GM12878 (cell line): ENCODE measurements around the gene MATN4. TPM values are rescaled to one million over a fixed set of nuclear protein-coding genes. Genes with fewer than 3 reads are reported as not detected.

ENCODE experiments used
- ATAC-seq: fragments of 200-7000 bp; cut with Tn5 transposase; 3 replicates; pipeline ENCODE4 v1.9.1; 2020; ENCODE audit warnings: mild to moderate bottlenecking, moderate library complexity
- BruUV-seq: library from RNA; stranded (reverse); fragments of 400-500 nt; replicated peaks from 2 replicates; lab custom pipeline; 2021; lab: Mats Ljungman, UMichigan
- CTCF ChIA-PET: fragments of 300-600 bp; sonication (Branson Sonifier 250); formaldehyde crosslinking; extraction: SDS; loops from one replicate; lab custom pipeline; 2021; ENCODE audit warnings: inconsistent platforms; lab: Yijun Ruan, JAX
- POLR2A ChIA-PET: fragments of 350-600 bp; formaldehyde crosslinking; extraction: SDS; loops from one replicate; lab custom pipeline; 2021; ENCODE audit warnings: inconsistent platforms; lab: Charles Lee
- RAD21 ChIA-PET: fragments of 300-600 bp; sonication (Branson Sonifier 250); formaldehyde crosslinking; loops from one replicate; lab custom pipeline; 2023; ENCODE audit warnings: antibody characterized with exemption; ENCODE audit not compliant: unreplicated experiment; lab: Charles Lee
- SMC1A ChIA-PET: fragments of 300-600 bp; sonication (Branson Sonifier 250); formaldehyde crosslinking; loops from one replicate; lab custom pipeline; 2023; ENCODE audit not compliant: unreplicated experiment, uncharacterized antibody; lab: Charles Lee
- DNase-seq: peaks from one replicate; pipeline ENCODE4 v3.0.0-alpha.2; 2011; ENCODE audit warnings: low read depth, low spot score
- FAIRE-seq: peaks from 3 replicates; lab custom pipeline; 2011; peaks lifted over from hg19 to GRCh38; lab: Jason Lieb, UNC
- H2AFZ ChIP-seq: 2 replicates; pipeline ENCODE4 v1.6.0; 2011; ENCODE audit warnings: low read depth, low read length, control low read depth; ENCODE audit not compliant: control insufficient read depth
- H3K27ac ChIP-seq: 2 replicates; pipeline ENCODE4 v1.5.1; 2011; ENCODE audit warnings: control low read depth; ENCODE audit not compliant: control insufficient read depth, insufficient read depth
- H3K27me3 ChIP-seq, 2 experiments: replicated peaks in 1 of 2; 2 replicates each; pipeline versions ENCODE4 v1.6.0 to v1.6.1; 2011; ENCODE audit warnings: low read length in 1 of 2; ENCODE audit not compliant: control insufficient read depth in 2 of 2, insufficient read depth in 2 of 2
- H3K36me3 ChIP-seq, 2 experiments: 2 replicates each; pipeline ENCODE4 v1.5.1; 2011; ENCODE audit warnings: low read length in 1 of 2; ENCODE audit not compliant: control insufficient read depth in 2 of 2, insufficient read depth in 2 of 2
- H3K4me1 ChIP-seq: 2 replicates; pipeline ENCODE4 v1.6.1; 2011; ENCODE audit warnings: mild to moderate bottlenecking, low read length, moderate library complexity, mixed read lengths; ENCODE audit not compliant: control insufficient read depth, insufficient read depth
- H3K4me2 ChIP-seq: 2 replicates; pipeline ENCODE4 v1.6.0; 2011; ENCODE audit warnings: control low read depth; ENCODE audit not compliant: control insufficient read depth, insufficient read depth
- H3K4me3 ChIP-seq: fragments of 200-600 bp; sonication (generic); 2 replicates; pipeline ENCODE4 v1.5.1; 2016
- H3K79me2 ChIP-seq: 2 replicates; pipeline ENCODE4 v1.6.0; 2011; ENCODE audit warnings: low read length; ENCODE audit not compliant: control insufficient read depth, insufficient read depth
- H3K9ac ChIP-seq: 2 replicates; pipeline ENCODE4 v1.8.0; 2011; ENCODE audit warnings: low read length, control low read depth, mixed read lengths; ENCODE audit not compliant: control insufficient read depth, insufficient read depth
- H3K9me3 ChIP-seq: replicated peaks from 3 replicates; pipeline ENCODE4 v1.5.1; 2011; ENCODE audit warnings: mild to moderate bottlenecking, low read length; ENCODE audit not compliant: control insufficient read depth, insufficient read depth
- H4K20me1 ChIP-seq: 2 replicates; pipeline ENCODE4 v1.6.0; 2011; ENCODE audit not compliant: control insufficient read depth, insufficient read depth
- ASH2L ChIP-seq: fragments of 300-600, 200-600 bp; sonication (generic); IDR thresholded peaks from 2 replicates; pipeline ENCODE4 v1.6.1; 2017; ENCODE audit warnings: low read depth, mild to moderate bottlenecking, borderline replicate concordance
- BHLHE40 ChIP-seq, 2 experiments: fragments of 450-650 bp in 1 of 2; IDR thresholded peaks; 2 replicates each; pipeline ENCODE4 v1.6.1; 2011 to 2017; ENCODE audit warnings: low read depth in 2 of 2, borderline replicate concordance in 1 of 2, improper control_type of control experiment in 1 of 2, low read length in 1 of 2, mild to moderate bottlenecking in 1 of 2
- BMI1 ChIP-seq: fragments of 450-650 bp; IDR thresholded peaks from 2 replicates; pipeline ENCODE4 v1.6.1; 2016; ENCODE audit warnings: mild to moderate bottlenecking, moderate library complexity, borderline replicate concordance
- CBX5 ChIP-seq: sonication (generic); IDR thresholded peaks from 2 replicates; pipeline ENCODE4 v1.6.1; 2016; ENCODE audit warnings: low read depth, moderate library complexity, mild to moderate bottlenecking, inconsistent platforms
- EP300 ChIP-seq, 2 experiments: fragments of 150-350 bp in 1 of 2; IDR thresholded peaks; 2 replicates each; pipeline ENCODE4 v1.6.1; 2011 to 2012; ENCODE audit warnings: low read depth in 2 of 2, low read length in 2 of 2, borderline replicate concordance in 1 of 2, improper control_type of control experiment in 1 of 2, inconsistent platforms in 1 of 2; ENCODE audit not compliant: control insufficient read depth in 1 of 2
- ETV6 ChIP-seq, 2 experiments: fragments of 450-650 bp in 1 of 2; IDR thresholded peaks in 1 of 2; conservative IDR thresholded peaks in 1 of 2; 2 replicates each; pipeline ENCODE4 v1.6.1; 2014; ENCODE audit warnings: antibody characterized with exemption in 1 of 2, borderline replicate concordance in 1 of 2, low read depth in 1 of 2, mild to moderate bottlenecking in 1 of 2, moderate library complexity in 1 of 2
- HCFC1 ChIP-seq: fragments of 150-350 bp; IDR thresholded peaks from 2 replicates; pipeline ENCODE4 v1.6.1; 2014; ENCODE audit warnings: low read length
- MAX ChIP-seq: IDR thresholded peaks from 2 replicates; pipeline ENCODE4 v1.6.1; 2012; ENCODE audit warnings: low read depth, low read length, improper control_type of control experiment
- MLLT1 ChIP-seq: fragments of 450-650 bp; IDR thresholded peaks from 2 replicates; pipeline ENCODE4 v1.6.1; 2016; ENCODE audit warnings: mild to moderate bottlenecking
- NKRF ChIP-seq: fragments of 450-650 bp; conservative IDR thresholded peaks from 2 replicates; pipeline ENCODE4 v1.6.1; 2017; ENCODE audit warnings: mild to moderate bottlenecking, moderate library complexity
- SIX5 ChIP-seq: IDR thresholded peaks from 2 replicates; pipeline ENCODE4 v1.6.1; 2011; ENCODE audit warnings: mild to moderate bottlenecking, low read depth, low read length, moderate library complexity; ENCODE audit not compliant: severe bottlenecking
- SMAD1 ChIP-seq: fragments of 450-650 bp; IDR thresholded peaks from 2 replicates; pipeline ENCODE4 v1.6.1; 2018; ENCODE audit warnings: mild to moderate bottlenecking, low read depth; ENCODE audit not compliant: partially characterized antibody
- SUPT20H ChIP-seq: IDR thresholded peaks from 2 replicates; pipeline ENCODE4 v1.6.1; 2011; ENCODE audit warnings: low read depth, mild to moderate bottlenecking, low read length, moderate library complexity, borderline replicate concordance; ENCODE audit not compliant: control insufficient read depth
- TCF7 ChIP-seq: IDR thresholded peaks from 2 replicates; pipeline ENCODE4 v1.6.1; 2014; ENCODE audit warnings: antibody characterized with exemption, borderline replicate concordance
- ZBTB11 ChIP-seq: fragments of 450-650 bp; formaldehyde crosslinking; IDR thresholded peaks from 2 replicates; pipeline ENCODE4 v1.5.0; 2022; ENCODE audit warnings: mild to moderate bottlenecking, missing genetic modification characterization
- WGBS: methylation state at CpG from one replicate; pipeline ENCODE4 v1.1.6; 2016; ENCODE audit warnings: low lambda C conversion rate; ENCODE audit not compliant: insufficient replicate concordance, insufficient coverage; ENCODE audit errors: missing lambda C conversion rate; 5-methylcytosine and 5-hydroxymethylcytosine counted together
- in situ Hi-C: fragments of 300-500 bp; cut with MboI; formaldehyde crosslinking; loops from 9 replicates; pipeline ENCODE4 v1.14.3; 2018; ENCODE audit warnings: mixed read lengths
- intact Hi-C: fragments of 100-400 bp; cut with micrococcal nuclease; formaldehyde crosslinking; loops from one replicate; pipeline ENCODE4 v1.14.2; 2022; ENCODE audit not compliant: unreplicated experiment
- polyA plus RNA-seq, 11 experiments: library from polyadenylated mRNA; depleted of rRNA in 4 of 11; unstranded in 6 of 11; stranded (reverse) in 5 of 11; fragments of >200 nt; fragmentation: Nextera tagmentation in 4 of 11; fragmentation: Illumina TruSeq in 1 of 11; extraction: Ambion mirVana in 4 of 11; extraction: Trizol in 1 of 11; gene quantifications; 1 replicate in 1 of 11; 2 replicates in 10 of 11; pipeline versions ENCODE4 v1.2.1 to v1.2.3, GENCODE V29; 2011 to 2016; ENCODE audit warnings: inconsistent platforms in 2 of 11, missing spikeins in 2 of 11, low read depth in 1 of 11
- total RNA-seq, 4 experiments: library from RNA; depleted of rRNA in 3 of 4; stranded (reverse); fragments of >200 nt in 3 of 4; fragmentation: Illumina TruSeq in 1 of 4; extraction: Trizol in 1 of 4; gene quantifications; 2 replicates each; pipeline versions ENCODE4 v1.2.1 to v1.2.3, GENCODE V29; 2013 to 2021

The MATN4 gene
- total and polyA plus RNA-seq, 10 of the 15 experiments (the other 5 are each of a cell fraction or from before 2014, with no cell fraction given), result 0.10 to 0.15 TPM; not detected in 8

GRCh38 chr20:45340951-45341350 is 32.9 kb upstream of the MATN4 start:
- no peak for TF ChIP-seq SMAD1
- TF ChIP-seq SIX5, result no peak
- TF ChIP-seq TCF7, result no peak
- no peak for TF ChIP-seq HCFC1
- TF ChIP-seq CBX5, result no peak
- TF ChIP-seq MAX, result no peak
- TF ChIP-seq EP300 (IDR thresholded peaks at IDR 0.05; ENCODE audit: borderline replicate concordance in 1 of 2, control insufficient read depth in 1 of 2, low read depth in 2 of 2, low read length in 2 of 2), result no peak
- no peak for TF ChIP-seq ASH2L
- no peak for TF ChIP-seq ZBTB11
- TF ChIP-seq BHLHE40 (IDR thresholded peaks at IDR 0.05; ENCODE audit: borderline replicate concordance in 1 of 2, low read depth in 2 of 2, low read length in 1 of 2), result no peak
- no peak for TF ChIP-seq ETV6 (conservative IDR thresholded peaks at IDR 0.05 in 1 of 2, IDR thresholded peaks at IDR 0.05 in 1 of 2; ENCODE audit: borderline replicate concordance in 1 of 2, low read depth in 1 of 2)
- TF ChIP-seq MLLT1, result no peak
- TF ChIP-seq BMI1, result no peak
- no peak for TF ChIP-seq NKRF
- TF ChIP-seq SUPT20H, result no peak
- ChIA-PET SMC1A (no interaction called here), RAD21 (no interaction called here), CTCF (no interaction called here), POLR2A (no interaction called here)
- 0% methylated on average over 1 of the region's 1 CpG for WGBS
- in situ Hi-C loops, result no loop called here
- Histone ChIP-seq H3K36me3 (no peaks in the 10 kb centered on the region), H3K9me3 (no peaks in the 10 kb centered on the region), H3K4me2 (no peak overlapping the region), H3K27ac (no peak overlapping the region), H4K20me1 (peaks cover 2% of the 10 kb centered on the region; the same call in 1 of the 2 replicates), H3K9ac (no peak overlapping the region), H2AFZ (no peak overlapping the region), H3K4me3 (no peak overlapping the region), H3K4me1 (no peaks in the 10 kb centered on the region), H3K27me3 (no peaks in the 10 kb centered on the region), H3K79me2 (no peaks in the 10 kb centered on the region)
- BruUV-seq, result no TSS peak
- DNase-seq, result no peak
- intact Hi-C loops, result no loop called here
- FAIRE-seq, result no peak
- no peak for ATAC-seq
